Caki2 (cell line): ENCODE measurements around the gene CISD3. TPM values are rescaled to one million over a fixed set of nuclear protein-coding genes. Genes with fewer than 3 reads are reported as not detected.

ENCODE experiments used
- DNase-seq: peaks from one replicate; pipeline ENCODE4 v3.0.0-alpha.2; 2015; ENCODE audit warnings: low read depth
- in situ Hi-C: cut with HindIII; loops from 2 replicates; pipeline ENCODE4 v1.10.0; 2016; ENCODE audit warnings: low sequenced_read_pairs, low pct_unique_long_range_greater_than_20kb, mixed read lengths
- total RNA-seq: library from RNA; depleted of rRNA; stranded (reverse); fragments of >200 nt; shearing (Covaris generic); gene quantifications from 2 replicates; pipeline ENCODE4 v1.2.3, GENCODE V29; 2014; ENCODE audit warnings: low replicate concordance

CISD3 gene
- total RNA-seq, 1 experiment from 2014 or later = 23.0 TPM

GRCh38 chr17:38738686-38739085 is 8.5 kb downstream of the CISD3 start:
- in situ Hi-C loops = no loop called here
- DNase-seq = no peak

DNA sequence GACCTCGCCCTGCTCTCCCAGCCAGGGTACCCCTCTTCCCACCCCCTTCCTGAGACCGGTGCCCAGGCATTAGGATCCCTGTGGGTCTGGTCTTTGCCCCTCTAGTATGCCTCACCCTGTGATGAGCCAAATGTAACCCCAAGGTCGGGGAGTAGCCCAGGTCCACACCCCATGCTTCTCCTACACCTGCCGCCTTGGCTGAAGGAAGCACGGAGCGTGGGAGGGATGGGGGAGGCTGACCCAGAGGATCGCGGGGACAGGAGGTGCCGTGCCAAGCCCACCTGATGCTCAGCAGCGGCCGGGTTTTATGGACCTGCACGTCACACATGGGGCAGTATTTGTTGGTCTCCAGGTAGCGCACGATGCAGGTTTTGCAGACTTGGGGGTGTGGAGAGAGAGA is 9.2 kb downstream of the CISD3 start:
- in situ Hi-C loops = no loop called here
- DNase-seq = no peak

DNA sequence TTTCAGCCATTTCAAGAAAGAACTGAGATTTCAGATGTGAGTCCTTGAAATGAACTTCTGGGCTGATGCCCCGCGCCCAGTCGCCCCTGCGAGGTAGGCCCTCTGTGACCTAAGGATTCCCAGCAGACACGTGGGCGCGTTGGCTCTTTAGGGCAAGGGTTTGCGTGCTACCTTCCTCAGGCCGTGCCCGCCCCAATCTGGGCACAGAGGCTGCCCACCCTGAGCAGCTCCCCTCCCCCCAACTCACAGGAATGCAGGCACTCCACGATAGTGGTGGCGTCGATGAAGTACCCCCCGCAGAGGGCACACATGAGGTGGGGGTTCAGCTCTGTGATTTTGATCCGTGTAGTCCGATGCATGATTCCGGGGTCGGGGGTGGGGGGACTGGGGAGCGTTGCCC is 9.9 kb downstream of the CISD3 start:
- in situ Hi-C loops = no loop called here

GRCh38 chr17:38740806-38741205 is 10.7 kb downstream of the CISD3 start:
- in situ Hi-C loops = no loop called here
- DNase-seq = no peak

More for the DNA sequence above, 9.9 kb downstream of the CISD3 start:
- DNase-seq = no peak

- in situ Hi-C loops = no loop called here
- no peak for DNase-seq
These were observed 11.3 kb downstream of the CISD3 start for GRCh38 chr17:38741461-38741860.

DNA sequence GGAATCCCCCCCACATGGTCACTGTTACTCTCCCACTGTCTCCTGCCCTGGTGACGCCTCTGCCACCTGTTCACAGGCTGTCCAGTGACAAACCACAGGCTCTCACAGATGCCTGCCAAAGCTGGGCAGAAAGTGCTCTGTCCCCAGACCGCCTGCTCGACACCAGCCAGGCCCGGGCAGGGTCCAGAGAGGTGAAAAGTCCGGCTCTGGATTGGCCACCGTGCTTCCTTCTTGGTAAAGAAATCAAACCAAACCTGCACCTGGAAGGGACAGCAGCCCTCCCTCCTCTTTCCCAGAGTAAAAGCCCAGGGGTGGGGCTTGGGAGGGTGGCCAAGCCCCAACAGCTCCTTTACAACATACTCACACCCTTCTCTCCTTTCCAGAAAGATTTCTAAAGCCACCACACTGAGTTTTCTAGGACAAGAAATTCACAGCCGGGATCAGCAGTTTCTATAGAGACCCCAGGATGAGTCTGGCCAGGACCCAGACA is 11.8 kb downstream of the CISD3 start:
- no peak for DNase-seq
- in situ Hi-C loops = no loop called here

DNA sequence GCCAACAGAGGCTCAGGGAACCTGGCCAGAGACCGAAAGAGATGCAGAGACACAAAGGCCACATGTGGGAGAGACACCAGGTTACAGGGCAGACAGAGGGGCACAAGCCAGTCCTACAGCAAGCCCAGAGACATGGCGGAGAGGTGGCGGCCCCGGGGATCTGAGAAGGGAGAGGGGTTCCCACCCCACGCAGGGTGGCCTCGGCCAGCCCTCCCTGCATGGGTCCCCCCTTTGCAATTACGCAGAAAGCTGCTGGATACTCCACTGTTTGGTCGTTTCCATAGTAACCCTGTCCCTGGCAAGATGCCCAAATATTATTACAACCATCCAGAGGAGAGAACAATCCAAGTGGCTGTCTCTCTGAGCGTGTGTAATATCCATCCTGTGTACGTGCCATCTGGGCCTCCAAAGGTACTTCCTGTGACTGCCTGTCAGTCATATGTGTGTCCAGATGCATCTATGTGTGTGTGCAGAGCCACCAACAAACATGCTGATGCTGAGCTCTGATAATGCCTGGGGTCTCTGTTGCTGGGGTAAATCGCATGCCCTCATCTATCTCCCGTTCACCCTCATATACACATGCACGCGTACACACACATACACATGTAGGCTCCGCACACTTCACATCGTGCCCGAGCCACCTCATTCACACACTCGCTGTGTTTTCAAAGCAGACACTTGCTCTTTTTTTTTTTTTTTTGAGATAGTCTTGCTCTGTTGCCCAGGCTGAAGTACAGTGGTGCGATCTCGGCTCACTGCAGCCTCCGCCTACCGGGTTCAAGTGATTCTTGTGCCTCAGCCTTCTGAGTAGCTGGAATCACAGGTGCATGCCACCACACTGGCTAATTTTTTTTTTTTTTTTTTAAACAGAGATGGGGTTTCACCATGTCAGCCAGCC is 12.5 kb downstream of the CISD3 start:
- DNase-seq = no peak

GRCh38 chr17:38743556-38744171 is 13.5 kb downstream of the CISD3 start:
- no peak for DNase-seq
- in situ Hi-C loops = no loop called here

More for the DNA sequence above, 12.5 kb downstream of the CISD3 start:
- in situ Hi-C loops = no loop called here

DNA sequence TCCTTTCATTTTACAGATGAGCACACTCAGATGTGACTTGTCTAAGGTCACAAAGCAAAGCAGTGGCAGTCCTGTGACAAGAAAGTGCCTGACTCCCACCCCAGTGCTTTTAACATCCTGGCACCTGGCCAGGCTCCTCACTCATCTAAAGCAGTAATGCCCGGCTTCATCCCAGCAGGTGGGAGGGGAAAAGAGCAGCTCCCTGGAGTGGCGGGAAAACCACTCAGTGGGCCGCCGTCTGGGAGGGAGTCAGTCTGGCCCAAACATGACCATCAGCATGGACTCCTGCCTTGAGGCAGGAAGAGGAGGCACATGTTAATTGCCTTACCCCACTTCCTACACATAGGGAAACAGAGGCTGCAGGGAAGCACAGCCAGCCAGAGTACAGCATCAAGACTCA is 15.4 kb downstream of the CISD3 start:
- peak; percentile 28 for DNase-seq
- in situ Hi-C loops = no loop called here

GRCh38 chr17:38746004-38746848 is 16.1 kb downstream of the CISD3 start:
- no peak for DNase-seq

GRCh38 chr17:38746849-38747462 is 16.8 kb downstream of the CISD3 start:
- in situ Hi-C loops = no loop called here
- no peak for DNase-seq

More at GRCh38 chr17:38746004-38746848, 16.1 kb downstream of the CISD3 start:
- in situ Hi-C loops = no loop called here

- in situ Hi-C loops = no loop called here
These were observed 17.5 kb downstream of the CISD3 start for GRCh38 chr17:38747463-38748148.

GRCh38 chr17:38748149-38748891 is 18.2 kb downstream of the CISD3 start, which contains the start of gene PCGF2:
PCGF2 (minus strand) TSS chr17:38748336; CDS start chr17:38740402, 7,934 bp downstream.
- in situ Hi-C loops = no loop called here
- peak; percentile 78 for DNase-seq

More at GRCh38 chr17:38747463-38748148, 17.5 kb downstream of the CISD3 start:
- DNase-seq = no peak

- no peak for DNase-seq
These were observed 18.7 kb downstream of the CISD3 start for GRCh38 chr17:38748892-38749222.

DNA sequence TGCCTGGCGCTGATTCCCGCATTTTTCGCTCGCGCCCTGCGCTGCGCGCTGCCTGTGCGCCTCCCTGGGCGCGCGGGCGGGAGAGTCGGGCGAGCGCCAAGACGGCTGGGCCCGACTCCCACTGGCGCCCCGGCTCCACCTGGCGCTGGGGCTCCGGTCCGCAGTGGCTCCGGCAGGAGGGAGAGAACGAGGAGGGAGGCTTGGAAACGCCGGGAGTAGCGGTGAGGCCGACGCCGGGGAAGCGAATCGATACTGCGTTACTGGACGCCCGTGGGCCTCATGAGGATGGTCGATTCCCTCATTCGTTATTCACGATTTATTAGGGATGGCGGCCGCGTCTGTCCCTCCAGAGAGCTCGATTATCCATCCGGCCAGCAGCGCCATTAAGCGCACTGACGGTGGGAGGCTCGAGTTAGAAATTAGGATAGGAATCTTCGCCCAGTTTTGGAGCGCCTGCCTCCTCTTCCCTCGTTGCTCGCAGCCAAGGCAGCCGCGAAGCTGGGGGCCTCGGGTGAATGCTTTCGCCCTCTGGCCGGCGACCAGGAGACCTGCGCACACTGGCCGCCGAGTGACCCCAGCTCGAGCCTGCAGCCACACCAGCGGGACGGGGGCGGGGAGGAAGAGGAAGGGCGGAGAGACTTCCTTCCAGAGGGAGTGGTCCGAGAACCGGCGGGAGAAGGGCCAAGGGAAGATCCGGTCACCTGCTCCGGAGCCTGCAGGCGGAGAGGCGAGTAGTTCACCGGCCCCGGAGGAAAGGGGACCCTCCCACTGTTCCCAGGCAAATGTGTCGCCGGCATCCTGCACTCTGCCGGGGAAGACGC is 19.3 kb downstream of the CISD3 start:
- in situ Hi-C loops = no loop called here

More at GRCh38 chr17:38748892-38749222, 18.7 kb downstream of the CISD3 start:
- in situ Hi-C loops = no loop called here

GRCh38 chr17:38750044-38750311 is 19.8 kb downstream of the CISD3 start:
- no peak for DNase-seq
- in situ Hi-C loops = no loop called here

More for the DNA sequence above, 19.3 kb downstream of the CISD3 start:
- peak; percentile 95 for DNase-seq
